Ovary (tissue), 9 donors: ENCODE results near the gene HHIPL1. TPM values are rescaled to one million over a fixed set of nuclear protein-coding genes. Genes with fewer than 3 reads are reported as not detected.
"Not testable (repeated sequence)": the region's sequence is repeated elsewhere in the genome, so short reads cannot be mapped to it uniquely, and the experiment has no call there.

Experiments used
- DNase-seq, 5 donors: peaks; one replicate each; pipeline ENCODE4 v3.0.0-alpha.2; 2019 to 2020
- H3K27ac ChIP-seq, 2 donors: fragments of 200-600 bp; one replicate each; pipeline versions ENCODE4 v1.5.1 to v1.8.0; 2019 to 2022
- H3K27me3 ChIP-seq: fragments of 200-600 bp; one replicate; pipeline ENCODE4 v1.8.0; 2022
- H3K36me3 ChIP-seq: fragments of 200-600 bp; sonication (generic); one replicate; pipeline ENCODE4 v1.5.1; 2019
- H3K4me1 ChIP-seq: one replicate; pipeline ENCODE4 v1.8.1; 2013; ENCODE audit warnings: mild to moderate bottlenecking, moderate library complexity; ENCODE audit not compliant: insufficient read depth
- H3K4me3 ChIP-seq: fragments of 200-600 bp; sonication (generic); one replicate; pipeline ENCODE4 v1.5.1; 2017
- H3K9me3 ChIP-seq, 2 donors: fragments of 200-600 bp in 1 of 2; sonication (generic) in 1 of 2; one replicate each; pipeline versions ENCODE4 v1.5.1 to v1.8.1; 2013 to 2019; ENCODE audit warnings: mild to moderate bottlenecking in 1 of 2, moderate library complexity in 1 of 2
- EP300 ChIP-seq: sonication (generic); formaldehyde crosslinking; IDR thresholded peaks from one replicate; pipeline ENCODE4 v1.6.1; 2017; ENCODE audit warnings: antibody characterized with exemption
- POLR2A ChIP-seq: fragments of 450-650 bp; IDR thresholded peaks from one replicate; pipeline ENCODE4 v1.6.1; 2017; ENCODE audit warnings: antibody characterized with exemption, mild to moderate bottlenecking, moderate library complexity
- WGBS, 3 donors: extraction: QIAGEN DNeasy Blood & Tissue Kit in 1 of 3; methylation state at CpG; one replicate each; pipeline versions ENCODE4 v1.1.5 to v1.1.7; 2013 to 2017; 5-methylcytosine and 5-hydroxymethylcytosine counted together
- intact Hi-C, 4 donors: fragments of 100-400 bp; cut with DNase I; formaldehyde crosslinking; loops; one replicate each; pipeline versions ENCODE4 v1.11.0 to v1.15.1; 2022 to 2023
- polyA plus RNA-seq, 2 donors: library from polyadenylated mRNA; stranded (reverse); fragments of 200-250 nt in 1 of 2; fragments of 350-450 nt in 1 of 2; fragmentation: Illumina TruSeq in 1 of 2; extraction: RNeasy Lipid Tissue Mini Kit (QIAGEN cat#74804) in 1 of 2; gene quantifications; one replicate each; pipeline ENCODE4 v1.2.3, GENCODE V29; 2013 to 2014
- total RNA-seq, 7 donors: library from RNA; depleted of rRNA in 2 of 7; stranded (reverse); fragments of >200 nt in 2 of 7; fragmentation: NEBNext Ultra II Directional in 3 of 7; extraction: Animal tissue kit (Norgen Biotek cat#: 25700) in 3 of 7; gene quantifications; one replicate each; pipeline versions ENCODE4 v1.1.0 to v1.2.4, GENCODE V29; 2016 to 2023
- TF ChIP-seq, protein P1 (sequence below), 3 donors: fragments of 450-650 bp in 2 of 3; fragments of 200-600 bp in 1 of 3; IDR thresholded peaks; one replicate each; pipeline versions ENCODE4 v1.5.1 to v1.8.0; 2016 to 2022; ENCODE audit warnings: antibody characterized with exemption in 3 of 3, mild to moderate bottlenecking in 1 of 3
- donor health status: DM: no; HTN: no; CAD: no; lungs with moderate emphysema.
- donor health status: DM: no; HTN: no; CAD: no.
- donor health status: Bipolar disorder and iron deficiency.
- donor health status: DM: yes; HTN: yes; CAD: no.
- donor health status: DM: no; HTN: no; CAD: no.
- donor health status: DM: yes; HTN: yes; CAD: no.

HHIPL1 gene
- total and polyA plus RNA-seq, 9 donors: 0.48 to 3.8 (median 2.1) TPM

DNA sequence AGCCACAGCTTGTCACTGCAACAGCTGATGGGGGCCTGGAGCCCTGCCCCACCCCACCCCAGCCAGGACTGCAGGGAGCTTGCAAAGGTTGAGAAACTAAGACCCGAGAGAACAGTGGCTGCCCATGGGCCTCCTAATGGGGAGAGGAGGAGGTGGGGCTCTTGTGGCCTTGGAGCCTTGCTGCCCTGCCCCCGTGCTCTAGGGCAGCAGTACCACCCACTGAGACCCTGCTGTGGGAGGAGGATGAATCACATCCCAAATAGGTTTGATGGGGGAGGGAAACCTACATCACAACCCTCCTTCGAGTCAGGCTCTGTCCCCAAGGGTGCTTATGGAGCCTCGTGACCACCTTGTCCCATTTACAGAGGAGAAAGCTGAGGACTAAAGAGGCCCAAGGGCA lies 15.9 kb downstream of the HHIPL1 start:
- no peak for DNase-seq
- Histone ChIP-seq H3K27ac (no peak overlapping the region), H3K4me1 (no peaks in the 10 kb centered on the region), H3K27me3 (no peaks in the 10 kb centered on the region), H3K9me3 (no peaks in the 10 kb centered on the region), H3K36me3 (no peaks in the 10 kb centered on the region), H3K4me3 (no peak overlapping the region)
- TF ChIP-seq POLR2A (no peak), EP300 (no peak)
- TF ChIP-seq, protein P1, sequence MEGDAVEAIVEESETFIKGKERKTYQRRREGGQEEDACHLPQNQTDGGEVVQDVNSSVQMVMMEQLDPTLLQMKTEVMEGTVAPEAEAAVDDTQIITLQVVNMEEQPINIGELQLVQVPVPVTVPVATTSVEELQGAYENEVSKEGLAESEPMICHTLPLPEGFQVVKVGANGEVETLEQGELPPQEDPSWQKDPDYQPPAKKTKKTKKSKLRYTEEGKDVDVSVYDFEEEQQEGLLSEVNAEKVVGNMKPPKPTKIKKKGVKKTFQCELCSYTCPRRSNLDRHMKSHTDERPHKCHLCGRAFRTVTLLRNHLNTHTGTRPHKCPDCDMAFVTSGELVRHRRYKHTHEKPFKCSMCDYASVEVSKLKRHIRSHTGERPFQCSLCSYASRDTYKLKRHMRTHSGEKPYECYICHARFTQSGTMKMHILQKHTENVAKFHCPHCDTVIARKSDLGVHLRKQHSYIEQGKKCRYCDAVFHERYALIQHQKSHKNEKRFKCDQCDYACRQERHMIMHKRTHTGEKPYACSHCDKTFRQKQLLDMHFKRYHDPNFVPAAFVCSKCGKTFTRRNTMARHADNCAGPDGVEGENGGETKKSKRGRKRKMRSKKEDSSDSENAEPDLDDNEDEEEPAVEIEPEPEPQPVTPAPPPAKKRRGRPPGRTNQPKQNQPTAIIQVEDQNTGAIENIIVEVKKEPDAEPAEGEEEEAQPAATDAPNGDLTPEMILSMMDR (IDR thresholded peaks at IDR 0.05): no peak
- WGBS, 3 donors: 76 to 80% (median 79%) methylated on average over 4 of the region's 4 CpGs
- intact Hi-C loops: no loop called here

DNA sequence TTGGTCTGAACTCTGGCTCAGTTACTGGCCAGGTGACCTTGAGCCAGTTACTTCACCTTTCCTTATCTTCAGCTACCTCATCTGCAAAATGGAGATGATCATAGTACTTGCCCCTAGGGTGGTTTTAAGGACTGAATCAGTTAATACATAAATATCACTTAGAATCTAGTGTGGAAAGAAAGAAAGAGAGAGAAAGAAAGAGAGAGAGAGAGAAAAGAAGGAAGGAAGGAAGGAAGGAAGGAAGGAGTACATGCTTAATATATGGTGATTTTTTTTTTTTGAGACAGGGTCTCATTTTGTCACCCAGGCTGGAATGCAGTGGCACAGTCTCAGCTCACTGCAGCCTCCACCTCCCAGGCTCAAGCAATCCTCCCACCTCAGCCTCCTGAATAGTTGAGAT lies 16.3 kb downstream of the HHIPL1 start:
- DNase-seq, H3K4me1 ChIP-seq, intact Hi-C loops, H3K27me3 ChIP-seq, H3K4me3 ChIP-seq, H3K9me3 ChIP-seq, H3K27ac ChIP-seq, H3K36me3 ChIP-seq: not testable (repeated sequence)

DNA sequence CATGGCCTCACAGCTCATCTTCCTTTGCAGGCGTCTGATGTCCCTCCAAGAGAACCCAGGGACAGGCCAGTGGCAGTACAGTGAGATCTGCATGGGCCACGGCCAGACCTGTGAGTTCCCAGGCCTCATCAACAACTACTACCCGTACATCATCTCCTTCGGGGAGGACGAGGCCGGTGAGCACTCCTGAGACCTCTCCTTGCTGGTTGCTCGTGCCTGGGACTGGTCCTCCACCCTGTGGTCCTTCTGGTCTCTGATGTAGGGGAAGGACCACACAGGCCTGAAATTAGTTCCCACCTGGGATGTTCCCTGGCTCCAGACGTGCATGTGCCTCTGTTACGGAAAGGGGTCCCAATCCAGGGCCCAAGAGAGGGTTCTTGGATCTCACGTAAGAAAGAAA lies 17.9 kb downstream of the HHIPL1 start:
- H3K9me3 ChIP-seq: no peaks in the 10 kb centered on the region
- intact Hi-C loops: no loop called here
- no peaks in the 10 kb centered on the region for H3K36me3 ChIP-seq
- 87 to 93% (median 90%) methylated on average over 10 of the region's 10 CpGs for WGBS, 3 donors
- H3K27ac ChIP-seq: no peak overlapping the region
- H3K4me3 ChIP-seq: no peak overlapping the region
- TF ChIP-seq POLR2A (no peak), EP300 (no peak)
- TF ChIP-seq, protein P1 (IDR thresholded peaks at IDR 0.05): no peak
- H3K4me1 ChIP-seq: no peaks in the 10 kb centered on the region
- H3K27me3 ChIP-seq: no peaks in the 10 kb centered on the region
- DNase-seq: no peak

DNA sequence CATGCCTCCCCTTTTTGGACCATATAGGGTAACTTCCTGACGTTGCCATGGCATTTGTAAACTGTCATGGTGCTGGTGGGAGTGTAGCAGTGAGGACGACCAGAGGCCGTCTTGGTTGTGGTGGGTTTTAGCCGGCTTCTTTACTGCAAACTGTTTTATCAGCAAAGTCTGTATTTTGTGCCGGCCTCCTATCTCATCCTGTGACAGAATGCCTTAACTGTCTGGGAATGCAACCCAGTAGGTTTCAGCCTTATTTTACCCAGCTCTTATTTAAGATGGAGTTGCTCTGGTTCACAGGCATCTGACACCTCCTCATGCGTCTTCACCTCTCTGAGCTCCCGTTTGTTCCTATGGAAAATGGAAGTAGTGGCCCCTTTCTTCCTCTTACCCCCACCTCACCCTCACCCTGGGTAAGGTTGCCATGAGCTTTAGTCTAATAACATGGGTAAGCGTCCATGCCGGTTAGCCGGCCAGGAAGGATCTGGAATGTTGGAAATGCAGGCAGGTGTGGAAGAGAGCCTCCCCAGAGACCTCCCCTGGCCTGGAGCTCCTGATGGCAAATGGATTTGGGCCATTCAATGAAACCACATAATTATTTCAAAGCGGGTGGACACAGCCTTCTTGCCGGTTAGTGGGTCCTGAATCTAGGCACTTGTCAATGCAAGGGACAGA lies 18.6 kb downstream of the HHIPL1 start:
- DNase-seq: no peak
- intact Hi-C loops: no loop called here
- 80 to 84% (median 81%) methylated on average over 12 of the region's 12 CpGs for WGBS, 3 donors

More for the DNA sequence above, 18.6 kb downstream of the HHIPL1 start:
- Histone ChIP-seq H3K9me3 (no peaks in the 10 kb centered on the region), H3K27me3 (no peaks in the 10 kb centered on the region), H3K4me3 (no peak overlapping the region), H3K36me3 (no peaks in the 10 kb centered on the region), H3K27ac (no peak overlapping the region), H3K4me1 (no peaks in the 10 kb centered on the region)
- no peak for TF ChIP-seq POLR2A
- TF ChIP-seq, protein P1 (IDR thresholded peaks at IDR 0.05): no peak
